A673 (cell line): ENCODE measurements around the gene MAP3K13.

Experiments used
- CTCF ChIP-seq: fragments of 300-800, 200-600 bp; sonication (generic); conservative IDR thresholded peaks from 2 replicates; pipeline ENCODE4 v1.5.1; 2017; ENCODE audit warnings: low read depth, mild to moderate bottlenecking, antibody characterized with exemption, low read length, moderate library complexity, mixed read lengths
- EZH2 ChIP-seq: fragments of 200-600 bp; sonication (generic); IDR thresholded peaks from 2 replicates; pipeline ENCODE4 v1.6.1; 2017; ENCODE audit warnings: borderline replicate concordance, low read depth, mild to moderate bottlenecking, mixed read lengths, antibody characterized with exemption, low read length; ENCODE audit not compliant: poor library complexity, severe bottlenecking

GRCh38 chr3:185439745-185440466, 77.0 kb downstream of the MAP3K13 start:
- TF ChIP-seq CTCF = no peak
- TF ChIP-seq EZH2 = no peak
